Mucosa of stomach (tissue), 1 donor: Measurements from ENCODE around the gene CPEB4.

Experiments
- H3K27me3 ChIP-seq: one replicate; pipeline ENCODE4 v1.7.0; 2013; ENCODE audit warnings: mild to moderate bottlenecking, low read length; ENCODE audit not compliant: control insufficient read depth, insufficient read depth
- H3K36me3 ChIP-seq: one replicate; pipeline ENCODE4 v1.7.0; 2013; ENCODE audit warnings: low read length; ENCODE audit not compliant: control insufficient read depth, insufficient read depth
- H3K4me1 ChIP-seq: one replicate; pipeline ENCODE4 v1.7.0; 2013; ENCODE audit warnings: mild to moderate bottlenecking, low read length; ENCODE audit not compliant: control insufficient read depth, insufficient read depth
- H3K4me3 ChIP-seq: one replicate; pipeline ENCODE4 v1.7.0; 2013; ENCODE audit warnings: low read length
- H3K9ac ChIP-seq: one replicate; pipeline ENCODE4 v1.7.0; 2013; ENCODE audit warnings: mild to moderate bottlenecking, low read length, moderate library complexity
- H3K9me3 ChIP-seq: one replicate; pipeline ENCODE4 v1.7.0; 2013; ENCODE audit warnings: mild to moderate bottlenecking, low read length, moderate library complexity; ENCODE audit not compliant: control insufficient read depth
- donor health status: Pancreatic carcinoma.

CPEB4 gene

GRCh38 chr5:173950829-173951228 is 62.7 kb downstream of the CPEB4 start:
- Histone ChIP-seq H3K9me3 (no peaks in the 10 kb centered on the region), H3K27me3 (no peaks in the 10 kb centered on the region), H3K4me1 (no peaks in the 10 kb centered on the region), H3K9ac (no peak overlapping the region), H3K4me3 (no peak overlapping the region), H3K36me3 (peaks cover 10% of the 10 kb centered on the region)

GRCh38 chr5:173953528-173954090 is 65.5 kb downstream of the CPEB4 start:
- no peak overlapping the region for H3K4me3 ChIP-seq
- no peaks in the 10 kb centered on the region for H3K27me3 ChIP-seq
- H3K4me1 ChIP-seq: peaks cover 8% of the 10 kb centered on the region
- H3K9ac ChIP-seq: no peak overlapping the region
- no peaks in the 10 kb centered on the region for H3K9me3 ChIP-seq
- no peaks in the 10 kb centered on the region for H3K36me3 ChIP-seq

DNA sequence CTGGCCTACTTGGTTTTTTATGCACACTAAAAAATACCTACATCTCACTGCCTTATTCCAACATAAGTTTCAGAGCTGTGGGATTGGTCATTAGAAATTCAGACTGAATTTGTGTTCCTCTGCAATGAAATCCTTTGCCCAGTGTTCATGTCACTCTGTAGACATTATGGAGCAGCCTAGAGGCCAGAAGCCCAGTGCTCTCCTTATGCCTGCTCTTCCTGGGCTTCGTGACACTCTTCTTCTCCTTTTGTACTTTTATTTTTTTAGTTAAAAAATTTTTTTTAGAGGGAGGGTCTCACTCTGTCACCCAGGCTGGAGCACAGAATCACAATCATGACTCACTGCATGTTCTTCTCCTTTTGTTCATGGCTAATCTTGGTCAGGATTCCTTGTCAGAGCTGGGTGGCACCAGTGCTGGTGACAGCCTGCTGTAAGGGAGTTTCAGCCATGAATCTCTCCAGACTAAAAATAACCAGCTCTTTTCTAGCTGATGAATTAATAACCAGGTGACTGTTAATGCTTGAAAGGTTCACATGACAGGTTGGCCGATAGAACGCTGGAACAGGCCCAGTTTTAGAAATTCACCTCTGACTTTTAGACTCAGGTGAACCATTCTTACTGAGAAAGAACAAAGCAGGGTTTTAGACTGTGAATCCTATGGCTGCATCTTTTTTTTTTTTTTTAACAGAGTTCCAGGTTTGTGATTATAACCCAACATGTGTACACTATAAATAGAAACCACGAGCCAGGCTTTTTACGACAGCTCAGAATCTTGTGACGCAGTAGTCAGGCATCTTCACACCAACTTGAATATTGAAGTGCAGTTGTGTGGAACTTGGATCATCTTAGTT is 66.7 kb downstream of the CPEB4 start:
- H3K27me3 ChIP-seq: no peaks in the 10 kb centered on the region
- H3K36me3 ChIP-seq: no peaks in the 10 kb centered on the region
- peaks cover 8% of the 10 kb centered on the region for H3K4me1 ChIP-seq
- no peak overlapping the region for H3K9ac ChIP-seq
- H3K9me3 ChIP-seq: no peaks in the 10 kb centered on the region
- H3K4me3 ChIP-seq: no peak overlapping the region

- Histone ChIP-seq H3K4me1 (peaks cover 13% of the 10 kb centered on the region), H3K36me3 (no peaks in the 10 kb centered on the region), H3K4me3 (no peak overlapping the region), H3K9me3 (no peaks in the 10 kb centered on the region), H3K27me3 (no peaks in the 10 kb centered on the region), H3K9ac (no peak overlapping the region)
Observed at GRCh38 chr5:173960986-173961385, 72.8 kb downstream of the CPEB4 start.

- no peaks in the 10 kb centered on the region for H3K9me3 ChIP-seq
- peaks cover 13% of the 10 kb centered on the region for H3K4me1 ChIP-seq
- H3K9ac ChIP-seq: no peak overlapping the region
- H3K36me3 ChIP-seq: no peaks in the 10 kb centered on the region
- H3K4me3 ChIP-seq: no peak overlapping the region
- no peaks in the 10 kb centered on the region for H3K27me3 ChIP-seq
Observed at GRCh38 chr5:173961418-173961817, 73.3 kb downstream of the CPEB4 start.

- Histone ChIP-seq H3K36me3 (no peaks in the 10 kb centered on the region), H3K4me1 (peaks cover 12% of the 10 kb centered on the region), H3K4me3 (no peak overlapping the region), H3K9ac (no peak overlapping the region), H3K9me3 (no peaks in the 10 kb centered on the region), H3K27me3 (no peaks in the 10 kb centered on the region)
Observed at GRCh38 chr5:173962436-173962972, 74.4 kb downstream of the CPEB4 start.

DNA sequence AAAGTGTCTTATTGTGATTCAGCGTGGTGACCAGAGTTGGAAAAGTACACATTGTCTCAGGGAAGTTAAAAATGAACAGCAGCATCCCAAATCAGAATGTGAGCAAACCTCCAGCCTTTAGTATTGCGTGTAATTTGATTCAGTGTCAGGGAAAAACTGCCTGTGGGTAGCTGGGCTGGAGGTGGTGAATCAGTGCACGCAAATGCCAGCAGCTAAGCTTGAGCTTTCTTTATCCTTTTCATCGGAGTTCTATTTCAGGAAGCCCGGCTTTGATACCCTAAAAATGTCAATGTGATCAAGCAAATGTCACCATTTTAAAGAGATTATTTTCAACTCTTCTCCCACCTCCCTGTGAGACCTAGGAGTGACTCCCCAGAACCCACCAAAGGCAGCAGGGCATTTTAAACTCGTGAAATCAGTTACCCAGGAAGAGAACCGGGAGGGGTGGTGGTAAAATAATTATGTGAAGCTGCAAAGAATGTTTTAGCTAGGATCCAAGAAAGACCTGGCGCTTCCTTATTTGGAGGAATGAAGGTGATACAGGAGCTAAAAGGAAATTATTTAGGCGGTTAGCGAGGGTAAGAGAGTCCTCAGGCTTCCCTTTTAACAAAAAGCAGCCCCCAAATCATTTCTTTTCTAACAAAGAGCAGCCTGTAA is 75.2 kb downstream of the CPEB4 start:
- no peak overlapping the region for H3K4me3 ChIP-seq
- no peaks in the 10 kb centered on the region for H3K27me3 ChIP-seq
- H3K9me3 ChIP-seq: no peaks in the 10 kb centered on the region
- H3K36me3 ChIP-seq: no peaks in the 10 kb centered on the region
- H3K9ac ChIP-seq: no peak overlapping the region
- peaks cover 5% of the 10 kb centered on the region for H3K4me1 ChIP-seq

- no peak overlapping the region for H3K4me3 ChIP-seq
- no peaks in the 10 kb centered on the region for H3K27me3 ChIP-seq
- H3K4me1 ChIP-seq: peaks cover 5% of the 10 kb centered on the region
- no peak overlapping the region for H3K9ac ChIP-seq
- H3K36me3 ChIP-seq: no peaks in the 10 kb centered on the region
- H3K9me3 ChIP-seq: no peaks in the 10 kb centered on the region
Observed at GRCh38 chr5:173963867-173964441, 75.8 kb downstream of the CPEB4 start.

DNA sequence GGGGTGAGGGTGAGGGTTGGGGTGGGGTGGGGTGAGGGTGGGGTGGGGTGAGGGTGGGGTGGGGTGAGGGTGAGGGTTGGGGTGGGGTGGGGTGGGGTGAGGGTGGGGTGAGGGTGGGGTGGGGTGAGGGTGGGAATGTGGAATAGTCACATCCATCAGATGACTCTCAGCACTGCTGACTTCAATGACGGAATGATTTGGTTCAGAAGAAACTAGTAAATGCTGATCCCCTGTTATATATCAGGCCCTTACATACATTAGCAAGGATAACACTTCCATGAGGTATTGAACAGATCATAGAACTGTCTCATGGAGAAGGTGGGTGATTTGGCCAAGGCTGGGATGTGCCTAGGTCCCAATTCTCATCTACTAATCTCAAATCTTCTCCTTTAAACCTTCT is 76.4 kb downstream of the CPEB4 start:
- H3K36me3 ChIP-seq: no peaks in the 10 kb centered on the region
- H3K9ac ChIP-seq: no peak overlapping the region
- no peaks in the 10 kb centered on the region for H3K9me3 ChIP-seq
- H3K27me3 ChIP-seq: no peaks in the 10 kb centered on the region
- H3K4me1 ChIP-seq: peaks cover 5% of the 10 kb centered on the region
- no peak overlapping the region for H3K4me3 ChIP-seq

- Histone ChIP-seq H3K36me3 (no peaks in the 10 kb centered on the region), H3K9me3 (no peaks in the 10 kb centered on the region), H3K4me1 (peaks cover 5% of the 10 kb centered on the region), H3K9ac (no peak overlapping the region), H3K27me3 (no peaks in the 10 kb centered on the region), H3K4me3 (no peak overlapping the region)
Observed at GRCh38 chr5:173967241-173967640, 79.1 kb downstream of the CPEB4 start.

GRCh38 chr5:173968154-173968797 is 80.1 kb downstream of the CPEB4 start:
- Histone ChIP-seq H3K36me3 (no peaks in the 10 kb centered on the region), H3K4me3 (no peak overlapping the region), H3K4me1 (peaks cover 12% of the 10 kb centered on the region), H3K9me3 (no peaks in the 10 kb centered on the region), H3K9ac (no peak overlapping the region), H3K27me3 (peaks cover 5% of the 10 kb centered on the region)
